Mucosa of stomach (tissue), 1 donor: ENCODE data around the gene SAMM50.
"Not testable (repeated sequence)": the region's sequence is repeated elsewhere in the genome, so short reads cannot be mapped to it uniquely, and the experiment has no call there.

Source experiments
- H3K27me3 ChIP-seq: one replicate; pipeline ENCODE4 v1.7.0; 2013; ENCODE audit warnings: mild to moderate bottlenecking, low read length; ENCODE audit not compliant: control insufficient read depth, insufficient read depth
- H3K36me3 ChIP-seq: one replicate; pipeline ENCODE4 v1.7.0; 2013; ENCODE audit warnings: low read length; ENCODE audit not compliant: control insufficient read depth, insufficient read depth
- H3K4me1 ChIP-seq: one replicate; pipeline ENCODE4 v1.7.0; 2013; ENCODE audit warnings: mild to moderate bottlenecking, low read length; ENCODE audit not compliant: control insufficient read depth, insufficient read depth
- H3K4me3 ChIP-seq: one replicate; pipeline ENCODE4 v1.7.0; 2013; ENCODE audit warnings: low read length
- H3K9ac ChIP-seq: one replicate; pipeline ENCODE4 v1.7.0; 2013; ENCODE audit warnings: mild to moderate bottlenecking, low read length, moderate library complexity
- H3K9me3 ChIP-seq: one replicate; pipeline ENCODE4 v1.7.0; 2013; ENCODE audit warnings: mild to moderate bottlenecking, low read length, moderate library complexity; ENCODE audit not compliant: control insufficient read depth
- donor health status: Pancreatic carcinoma.

The SAMM50 gene

DNA sequence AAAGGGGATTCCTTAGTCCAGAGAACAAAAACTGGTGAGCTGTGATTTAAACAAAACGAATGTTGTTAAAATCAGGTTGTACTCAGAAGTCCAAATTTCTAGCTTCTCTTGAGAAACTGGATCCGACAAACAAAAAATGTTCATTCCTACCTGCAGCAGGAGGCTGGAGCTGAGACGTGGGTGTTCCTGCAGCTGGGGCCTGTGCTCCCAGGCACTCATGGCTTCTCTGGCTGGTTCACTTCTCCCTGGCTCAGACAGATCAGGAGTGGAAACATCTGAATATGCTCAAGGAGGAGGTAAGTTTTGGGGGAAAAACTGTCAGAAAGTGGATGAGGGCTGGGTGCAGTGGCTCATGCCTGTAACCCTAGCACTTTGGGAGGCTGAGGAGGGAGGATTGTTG lies 44.1 kb downstream of the SAMM50 start:
- Histone ChIP-seq H3K27me3 (no peaks in the 10 kb centered on the region), H3K36me3 (no peaks in the 10 kb centered on the region), H3K4me3 (no peak overlapping the region), H3K9ac (no peak overlapping the region), H3K4me1 (no peaks in the 10 kb centered on the region), H3K9me3 (no peaks in the 10 kb centered on the region)

DNA sequence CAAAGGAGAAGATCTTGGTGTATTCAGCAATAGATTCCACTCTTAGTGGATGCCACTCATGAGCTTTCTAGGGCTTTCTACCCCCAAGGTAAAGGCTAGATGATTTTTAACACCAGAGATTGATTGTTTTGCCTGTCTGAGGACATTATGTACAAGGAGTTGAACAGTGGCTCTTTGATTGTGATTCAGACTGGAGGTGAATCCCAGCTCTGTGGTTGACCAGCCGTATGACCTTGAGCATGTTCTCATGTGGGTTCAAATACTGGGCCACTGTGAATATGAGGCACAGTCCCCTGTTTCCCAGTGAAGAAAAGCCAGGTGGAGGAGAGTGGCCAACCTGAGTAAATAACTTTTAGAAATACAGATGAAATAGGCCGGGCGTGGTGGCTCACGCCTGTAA lies 44.9 kb downstream of the SAMM50 start:
- no peak overlapping the region for H3K9ac ChIP-seq
- H3K9me3 ChIP-seq = no peaks in the 10 kb centered on the region
- H3K4me3 ChIP-seq = no peak overlapping the region
- H3K27me3 ChIP-seq = no peaks in the 10 kb centered on the region
- no peaks in the 10 kb centered on the region for H3K36me3 ChIP-seq
- no peaks in the 10 kb centered on the region for H3K4me1 ChIP-seq

DNA sequence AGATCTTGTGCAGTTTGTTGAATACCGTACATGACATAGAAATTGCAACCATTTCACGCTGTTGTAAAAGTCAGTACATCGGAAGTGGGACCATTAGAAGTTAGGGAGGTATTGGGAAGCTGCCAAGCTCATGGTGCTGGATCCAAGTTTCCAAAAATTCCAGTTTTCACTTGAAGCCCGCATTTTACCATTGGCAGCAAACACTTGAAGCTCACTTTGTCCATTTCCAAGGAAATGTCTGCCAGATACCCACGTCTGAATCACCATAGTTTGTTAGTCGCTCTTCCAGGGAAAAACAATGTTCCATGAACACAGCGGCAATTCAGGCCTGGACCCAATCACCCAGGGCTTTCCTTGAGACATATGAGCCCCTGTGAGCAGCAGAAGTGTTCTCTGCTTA lies 46.3 kb downstream of the SAMM50 start:
- H3K36me3 ChIP-seq = no peaks in the 10 kb centered on the region
- H3K27me3 ChIP-seq = no peaks in the 10 kb centered on the region

DNA sequence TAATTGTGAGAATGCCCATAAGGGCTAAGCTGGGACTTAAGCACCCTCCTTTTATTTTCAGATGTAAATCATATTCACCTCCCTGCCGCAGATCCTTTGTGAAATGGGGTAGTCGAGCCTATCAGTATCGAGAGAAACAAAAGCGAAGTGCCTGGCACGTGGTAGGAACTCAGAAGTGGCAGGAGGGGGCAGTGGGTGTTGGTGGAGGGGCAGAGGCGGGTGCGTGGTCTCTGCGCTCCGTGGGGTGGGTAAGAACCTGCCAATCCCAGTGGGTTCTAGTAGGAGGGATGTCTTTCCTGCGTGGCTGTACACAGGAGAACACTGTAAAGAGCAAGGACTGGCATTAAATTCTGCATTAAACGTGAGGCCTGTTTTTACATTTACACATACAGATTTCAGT lies 47.1 kb downstream of the SAMM50 start:
- H3K9ac ChIP-seq = no peak overlapping the region
- H3K9me3 ChIP-seq = no peaks in the 10 kb centered on the region
- no peak overlapping the region for H3K4me3 ChIP-seq
- H3K36me3 ChIP-seq = no peaks in the 10 kb centered on the region
- H3K4me1 ChIP-seq = no peaks in the 10 kb centered on the region
- no peaks in the 10 kb centered on the region for H3K27me3 ChIP-seq

More for the DNA sequence above, 46.3 kb downstream of the SAMM50 start:
- Histone ChIP-seq H3K4me3 (no peak overlapping the region), H3K4me1 (no peaks in the 10 kb centered on the region), H3K9me3 (no peaks in the 10 kb centered on the region), H3K9ac (no peak overlapping the region)

DNA sequence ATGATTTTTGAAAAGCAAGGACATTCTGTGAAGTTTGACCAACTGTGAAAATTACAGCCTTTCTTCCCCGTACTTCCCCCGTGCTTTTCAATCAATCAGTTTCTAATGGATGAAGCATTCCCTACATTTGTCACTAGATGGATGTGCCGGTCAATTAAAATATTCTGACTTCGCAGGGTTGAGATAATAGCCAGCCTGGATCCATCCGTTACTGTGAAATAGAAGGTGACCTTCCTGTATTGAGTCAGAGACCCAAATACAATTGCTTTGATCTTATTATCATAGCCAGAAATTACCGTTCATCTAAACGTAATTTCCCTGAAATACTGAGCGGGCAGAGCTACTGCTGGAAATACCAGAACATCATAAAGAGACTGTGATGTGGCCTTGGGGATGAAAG lies 47.8 kb downstream of the SAMM50 start:
- no peak overlapping the region for H3K9ac ChIP-seq
- no peaks in the 10 kb centered on the region for H3K4me1 ChIP-seq
- no peaks in the 10 kb centered on the region for H3K9me3 ChIP-seq
- H3K4me3 ChIP-seq = no peak overlapping the region
- no peaks in the 10 kb centered on the region for H3K27me3 ChIP-seq
- no peaks in the 10 kb centered on the region for H3K36me3 ChIP-seq

DNA sequence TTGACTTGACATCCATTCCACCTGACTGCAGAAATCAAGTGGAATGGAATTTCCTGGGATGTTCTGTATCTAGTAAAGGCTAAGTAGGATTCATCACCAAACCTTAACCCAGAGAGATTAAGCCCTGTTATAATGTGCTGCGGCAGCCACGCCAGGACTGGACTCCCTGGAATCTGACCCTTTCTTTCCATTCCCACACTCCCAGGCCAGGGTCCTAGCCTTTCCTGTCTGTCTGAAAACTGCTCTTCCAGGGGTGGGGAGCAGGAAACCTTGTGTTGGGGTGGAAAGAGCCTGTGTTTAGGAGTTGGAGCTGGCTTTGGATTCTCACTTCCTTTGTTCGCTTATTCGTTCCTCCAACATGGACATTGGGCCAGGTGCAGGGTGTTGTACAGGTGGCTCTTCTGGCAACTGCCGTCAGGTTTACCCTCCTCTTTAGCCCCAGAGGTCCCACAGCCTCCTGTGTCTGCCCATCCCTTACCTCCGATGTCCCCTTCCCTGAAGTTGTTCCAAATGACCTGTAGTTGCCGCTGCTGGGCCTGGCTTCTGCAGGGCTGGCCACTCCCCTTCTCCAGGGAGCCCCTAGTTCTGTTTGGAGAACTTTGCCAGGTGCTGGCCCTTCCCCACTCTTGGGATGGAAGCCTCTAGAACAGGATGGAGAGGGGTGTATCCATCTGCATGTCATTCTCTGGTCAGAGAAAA lies 48.3 kb downstream of the SAMM50 start:
- Histone ChIP-seq H3K27me3 (no peaks in the 10 kb centered on the region), H3K9me3 (no peaks in the 10 kb centered on the region)

DNA sequence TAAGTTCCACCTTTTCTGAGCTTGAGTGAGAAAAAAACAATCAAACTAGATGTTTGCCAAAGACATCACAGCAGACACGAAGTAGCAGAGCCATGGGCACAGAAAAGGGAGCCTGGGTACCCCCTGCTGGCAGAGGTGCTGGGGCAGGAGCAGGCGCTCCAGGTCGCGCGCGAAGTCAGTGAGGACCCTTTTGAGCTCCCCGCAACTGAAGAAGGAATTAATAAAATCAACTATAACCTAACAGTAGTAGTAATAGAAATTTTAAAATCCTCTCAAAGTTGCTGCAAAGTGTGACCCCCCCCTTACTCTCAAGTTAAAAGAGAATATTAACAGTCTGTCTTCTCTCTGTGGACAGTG lies 48.8 kb downstream of the SAMM50 start:
- Histone ChIP-seq H3K36me3 (no peaks in the 10 kb centered on the region), H3K4me1 (no peaks in the 10 kb centered on the region), H3K27me3 (no peaks in the 10 kb centered on the region), H3K9me3 (no peaks in the 10 kb centered on the region), H3K4me3 (no peak overlapping the region), H3K9ac (no peak overlapping the region)

More for the DNA sequence above, 48.3 kb downstream of the SAMM50 start:
- Histone ChIP-seq H3K4me3 (no peak overlapping the region), H3K36me3 (no peaks in the 10 kb centered on the region), H3K4me1 (no peaks in the 10 kb centered on the region), H3K9ac (no peak overlapping the region)

DNA sequence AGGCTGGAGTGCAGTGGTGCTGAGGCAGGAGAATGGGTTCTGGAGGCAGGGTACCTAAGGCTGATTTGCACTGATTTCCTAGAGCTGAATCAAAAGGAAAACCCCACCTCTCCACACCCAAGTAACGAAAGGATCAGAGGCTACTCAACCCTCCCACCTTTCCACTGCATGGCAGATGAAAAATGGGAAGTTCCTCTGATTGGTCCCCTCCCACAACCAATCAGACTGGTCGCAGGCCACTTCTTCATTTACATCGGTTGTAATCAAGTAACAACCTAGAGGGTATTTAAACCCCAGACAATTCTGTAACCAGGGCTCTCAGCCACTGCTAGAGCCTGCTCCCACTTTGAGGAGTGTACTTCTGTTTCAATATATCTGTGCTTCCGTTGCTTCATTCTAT lies 50.3 kb downstream of the SAMM50 start:
- H3K27me3 ChIP-seq = no peaks in the 10 kb centered on the region
- H3K4me1 ChIP-seq = no peaks in the 10 kb centered on the region
- H3K9ac ChIP-seq = no peak overlapping the region
- H3K9me3 ChIP-seq = no peaks in the 10 kb centered on the region
- H3K36me3 ChIP-seq = no peaks in the 10 kb centered on the region
- H3K4me3 ChIP-seq = no peak overlapping the region

DNA sequence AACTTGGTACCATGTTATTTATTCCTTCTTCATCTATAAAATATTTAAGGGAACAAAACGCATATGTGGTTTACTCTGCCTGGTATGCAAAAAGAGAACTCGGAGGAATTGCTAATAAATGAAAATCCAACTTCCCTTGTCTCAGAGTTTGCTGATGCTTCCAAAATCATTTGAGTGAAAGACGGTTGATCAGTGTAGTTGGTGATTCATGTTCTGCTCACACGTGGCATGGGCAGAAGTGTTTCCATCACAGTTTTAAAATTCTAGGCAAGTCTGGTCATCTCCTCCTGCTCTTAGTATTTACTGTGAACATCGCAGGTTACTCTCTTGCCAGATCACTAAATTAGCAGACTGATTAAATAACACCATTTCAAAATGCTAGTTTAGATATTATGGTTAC lies 56.9 kb downstream of the SAMM50 start:
- Histone ChIP-seq H3K9me3 (no peaks in the 10 kb centered on the region), H3K4me3 (no peak overlapping the region), H3K4me1 (no peaks in the 10 kb centered on the region), H3K27me3 (no peaks in the 10 kb centered on the region), H3K9ac (no peak overlapping the region), H3K36me3 (no peaks in the 10 kb centered on the region)

DNA sequence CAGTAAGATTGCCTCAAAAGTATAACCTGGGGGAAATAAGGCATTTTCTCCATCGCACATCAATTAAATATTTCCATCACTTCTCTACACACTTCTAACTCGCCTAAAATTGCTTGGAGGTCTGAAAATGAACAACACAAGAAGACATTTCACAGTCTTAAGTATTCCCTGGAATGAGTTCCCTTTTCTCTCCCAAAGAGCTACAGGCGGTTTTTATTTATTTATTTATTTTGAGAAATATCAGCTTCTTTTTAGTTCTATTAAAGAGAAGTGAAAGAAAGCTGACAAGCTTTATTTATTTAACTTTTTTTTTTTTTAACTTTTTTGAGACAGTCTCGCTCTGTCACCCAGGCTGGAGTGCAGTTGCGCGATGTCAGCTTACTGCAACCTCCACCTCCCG lies 57.3 kb downstream of the SAMM50 start:
- H3K4me3 ChIP-seq = no peak overlapping the region
- no peaks in the 10 kb centered on the region for H3K9me3 ChIP-seq
- no peaks in the 10 kb centered on the region for H3K4me1 ChIP-seq
- H3K36me3 ChIP-seq = no peaks in the 10 kb centered on the region
- no peak overlapping the region for H3K9ac ChIP-seq
- H3K27me3 ChIP-seq = no peaks in the 10 kb centered on the region

DNA sequence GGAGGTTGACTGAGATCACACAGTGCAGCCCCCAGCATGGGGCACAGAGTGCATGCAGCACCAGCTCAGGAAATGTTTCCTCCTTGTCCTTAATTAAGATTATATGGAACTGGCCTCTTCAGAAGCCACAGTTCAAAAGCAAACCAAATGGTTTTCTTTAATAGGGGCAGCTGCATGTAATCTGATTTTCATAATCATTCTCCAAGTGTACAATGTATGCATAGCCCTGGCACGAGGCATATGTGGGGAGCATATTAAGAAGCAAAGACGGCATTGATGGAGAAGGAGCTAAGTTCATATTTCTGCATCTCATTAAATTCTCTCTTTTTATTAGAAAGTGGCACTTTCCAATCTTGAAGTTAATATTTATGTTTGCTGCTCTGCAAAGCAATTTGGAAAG lies 59.0 kb downstream of the SAMM50 start:
- Histone ChIP-seq H3K9ac (no peak overlapping the region), H3K27me3 (no peaks in the 10 kb centered on the region), H3K4me1 (no peaks in the 10 kb centered on the region), H3K36me3 (no peaks in the 10 kb centered on the region), H3K9me3 (no peaks in the 10 kb centered on the region), H3K4me3 (no peak overlapping the region)

DNA sequence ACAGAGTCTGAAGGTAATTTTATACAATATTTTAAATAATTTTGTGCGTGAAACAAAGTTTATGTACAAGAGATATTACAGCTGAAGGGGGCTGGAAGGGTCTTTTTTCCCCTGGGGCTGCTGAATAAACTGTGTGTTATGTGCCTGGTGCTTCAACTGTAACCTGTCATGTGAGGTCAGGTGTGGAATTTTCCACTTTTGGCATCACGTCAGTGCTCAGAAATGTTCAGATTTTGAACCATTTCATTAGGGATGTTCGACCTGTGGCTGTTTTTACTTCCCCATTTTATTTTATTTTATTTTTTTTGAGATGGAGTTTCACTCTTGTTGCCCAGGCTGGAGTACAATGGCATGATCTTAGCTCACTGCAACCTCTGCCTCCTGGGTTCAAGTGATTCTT lies 61.3 kb downstream of the SAMM50 start:
- H3K4me3 ChIP-seq, H3K9me3 ChIP-seq, H3K4me1 ChIP-seq, H3K9ac ChIP-seq, H3K36me3 ChIP-seq, H3K27me3 ChIP-seq: not testable (repeated sequence)

DNA sequence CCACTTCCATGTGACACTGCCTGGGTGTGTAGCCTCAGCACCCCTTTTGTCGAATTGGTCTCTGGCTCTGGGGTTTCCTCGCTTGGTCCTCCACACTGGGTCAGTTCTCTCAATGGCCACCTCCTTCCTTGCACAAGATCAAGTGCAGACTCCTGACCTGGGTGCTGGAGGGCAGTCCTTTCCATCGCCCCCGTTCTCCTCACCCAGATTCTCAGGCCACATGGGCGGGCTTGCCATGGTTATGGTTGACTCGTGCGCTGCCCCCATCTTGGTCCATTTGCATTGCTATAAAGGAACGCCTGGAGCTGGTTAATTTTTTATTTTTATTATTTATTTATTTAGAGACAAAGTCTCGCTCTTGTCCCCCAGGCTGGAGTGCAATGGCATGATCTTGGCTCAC lies 63.4 kb downstream of the SAMM50 start:
- Histone ChIP-seq H3K4me3 (no peak overlapping the region), H3K27me3 (no peaks in the 10 kb centered on the region), H3K9me3 (no peaks in the 10 kb centered on the region), H3K36me3 (no peaks in the 10 kb centered on the region), H3K4me1 (peaks cover 1% of the 10 kb centered on the region), H3K9ac (no peak overlapping the region)
